OCI-LY1 (cell line): Measurements from ENCODE around the gene SMAD6.

Source experiments
- H2AFZ ChIP-seq: fragments of 200-600 bp; sonication (generic), shearing (Covaris generic); 2 replicates; pipeline ENCODE4 v1.6.0; 2014; ENCODE audit warnings: antibody characterized with exemption, mild to moderate bottlenecking, low read length
- H3F3A ChIP-seq: fragments of 200-600 bp; sonication (generic), shearing (Covaris generic); 2 replicates; pipeline ENCODE4 v1.6.0; 2014; ENCODE audit warnings: mild to moderate bottlenecking, antibody characterized with exemption, low read length, moderate library complexity; ENCODE audit not compliant: insufficient read depth
- H3K27ac ChIP-seq: fragments of 200-600 bp; sonication (generic); 2 replicates; pipeline ENCODE4 v1.5.1; 2014; ENCODE audit warnings: low read length, mixed run types, mild to moderate bottlenecking, low read depth; ENCODE audit not compliant: poor library complexity, severe bottlenecking
- H3K27me3 ChIP-seq: fragments of 200-600 bp; sonication (generic); 2 replicates; pipeline ENCODE4 v1.6.0; 2014; ENCODE audit warnings: antibody characterized with exemption, mild to moderate bottlenecking, low read length, moderate library complexity; ENCODE audit not compliant: insufficient read depth
- H3K36me3 ChIP-seq: fragments of 200-600 bp; sonication (generic); 2 replicates; pipeline ENCODE4 v1.6.1; 2014; ENCODE audit warnings: mild to moderate bottlenecking, antibody characterized with exemption, low read length, moderate library complexity, mixed read lengths; ENCODE audit not compliant: insufficient read depth
- H3K4me1 ChIP-seq: fragments of 200-600 bp; sonication (generic); 2 replicates; pipeline ENCODE4 v1.5.1; 2014; ENCODE audit warnings: mild to moderate bottlenecking, low read length, moderate library complexity; ENCODE audit not compliant: insufficient read depth, severe bottlenecking
- H3K4me2 ChIP-seq: fragments of 200-600 bp; sonication (generic), shearing (Covaris generic); 2 replicates; pipeline ENCODE4 v1.6.1; 2014; ENCODE audit warnings: low read length
- H3K4me3 ChIP-seq: fragments of 200-600 bp; sonication (generic); 2 replicates; pipeline ENCODE4 v1.5.1; 2014; ENCODE audit warnings: low read length, low read depth, mild to moderate bottlenecking, mixed read lengths; ENCODE audit not compliant: poor library complexity, severe bottlenecking
- H3K79me2 ChIP-seq: fragments of 200-600 bp; shearing (Covaris generic); 2 replicates; pipeline ENCODE4 v1.6.1; 2016; ENCODE audit warnings: mixed run types, low read length, mixed read lengths; ENCODE audit not compliant: insufficient read depth
- H3K9ac ChIP-seq: fragments of 200-600 bp; sonication (generic), shearing (Covaris generic); 2 replicates; pipeline ENCODE4 v1.6.1; 2014; ENCODE audit warnings: mild to moderate bottlenecking, low read length, mixed read lengths
- H3K9me2 ChIP-seq: fragments of 200-600 bp; sonication (generic), shearing (Covaris generic); 2 replicates; pipeline ENCODE4 v1.6.1; 2014; ENCODE audit warnings: low read depth, mild to moderate bottlenecking, low read length, mixed read lengths
- H3K9me3 ChIP-seq: fragments of 200-600 bp; shearing (Covaris generic); 2 replicates; pipeline ENCODE4 v1.6.1; 2014; ENCODE audit warnings: low read length, mixed read lengths
- H4K20me1 ChIP-seq: fragments of 200-600 bp; sonication (generic), shearing (Covaris generic); 2 replicates; pipeline ENCODE4 v1.6.0; 2016; ENCODE audit warnings: mild to moderate bottlenecking, low read length; ENCODE audit not compliant: insufficient read depth
- EZH2 ChIP-seq: fragments of 200-600 bp; sonication (generic), shearing (Covaris generic); IDR thresholded peaks from 2 replicates; pipeline ENCODE4 v1.8.0; 2017; ENCODE audit warnings: borderline replicate concordance, mixed run types, mild to moderate bottlenecking, antibody characterized with exemption, low read length, moderate library complexity, mixed read lengths
- TF ChIP-seq, protein P1 (sequence below): fragments of 200-600 bp; sonication (generic), shearing (Covaris generic); IDR thresholded peaks from 2 replicates; pipeline ENCODE4 v1.5.1; 2017; ENCODE audit warnings: mild to moderate bottlenecking, antibody characterized with exemption, low read length, moderate library complexity, mixed read lengths

SMAD6 gene

DNA sequence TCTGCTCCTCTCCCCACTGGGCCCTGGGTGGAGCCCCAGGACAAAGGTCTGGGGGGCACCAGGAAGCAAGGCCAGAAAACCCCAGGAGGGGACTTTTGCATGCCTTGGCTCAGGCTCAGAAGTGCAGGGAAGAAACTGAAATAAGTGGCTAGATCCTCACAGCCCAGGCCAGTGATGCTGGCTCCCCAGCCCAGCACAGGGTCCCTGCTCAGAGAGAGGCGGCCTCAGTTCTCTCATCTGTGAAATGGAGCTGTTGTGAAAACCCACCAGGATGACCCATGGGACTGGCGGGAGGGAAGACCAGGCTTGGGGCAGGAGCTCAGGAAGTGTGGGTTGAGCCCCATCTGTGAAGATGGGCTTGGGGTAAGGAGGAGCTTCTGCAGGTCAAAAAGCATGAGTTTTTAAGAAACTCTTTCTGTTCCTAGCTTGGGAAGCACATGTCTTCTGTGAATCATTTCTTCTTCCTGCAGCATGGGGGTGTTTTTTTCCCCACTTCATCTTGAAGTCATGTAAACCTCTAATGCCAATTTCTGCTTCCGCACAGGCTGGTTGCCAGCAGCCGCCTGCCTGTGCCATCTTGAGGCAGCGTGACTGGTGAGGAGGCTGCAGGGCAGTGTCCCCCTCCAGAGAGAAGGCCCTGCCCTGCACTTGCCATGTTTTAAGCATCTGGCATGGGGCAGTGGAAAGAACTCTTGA is 118.6 kb downstream of the SMAD6 start:
- Histone ChIP-seq H3K79me2 (no peaks in the 10 kb centered on the region), H4K20me1 (no peaks in the 10 kb centered on the region), H3F3A (no peaks in the 10 kb centered on the region), H2AFZ (no peak overlapping the region), H3K9ac (no peak overlapping the region), H3K9me2 (no peaks in the 10 kb centered on the region), H3K36me3 (no peaks in the 10 kb centered on the region), H3K27ac (no peak overlapping the region), H3K4me3 (no peak overlapping the region), H3K4me2 (no peak overlapping the region), H3K9me3 (no peaks in the 10 kb centered on the region), H3K4me1 (no peaks in the 10 kb centered on the region), H3K27me3 (0 out of 2 replicates have a peak, but pooled peaks cover 3% of the 10 kb centered on the region)
- TF ChIP-seq, protein P1, sequence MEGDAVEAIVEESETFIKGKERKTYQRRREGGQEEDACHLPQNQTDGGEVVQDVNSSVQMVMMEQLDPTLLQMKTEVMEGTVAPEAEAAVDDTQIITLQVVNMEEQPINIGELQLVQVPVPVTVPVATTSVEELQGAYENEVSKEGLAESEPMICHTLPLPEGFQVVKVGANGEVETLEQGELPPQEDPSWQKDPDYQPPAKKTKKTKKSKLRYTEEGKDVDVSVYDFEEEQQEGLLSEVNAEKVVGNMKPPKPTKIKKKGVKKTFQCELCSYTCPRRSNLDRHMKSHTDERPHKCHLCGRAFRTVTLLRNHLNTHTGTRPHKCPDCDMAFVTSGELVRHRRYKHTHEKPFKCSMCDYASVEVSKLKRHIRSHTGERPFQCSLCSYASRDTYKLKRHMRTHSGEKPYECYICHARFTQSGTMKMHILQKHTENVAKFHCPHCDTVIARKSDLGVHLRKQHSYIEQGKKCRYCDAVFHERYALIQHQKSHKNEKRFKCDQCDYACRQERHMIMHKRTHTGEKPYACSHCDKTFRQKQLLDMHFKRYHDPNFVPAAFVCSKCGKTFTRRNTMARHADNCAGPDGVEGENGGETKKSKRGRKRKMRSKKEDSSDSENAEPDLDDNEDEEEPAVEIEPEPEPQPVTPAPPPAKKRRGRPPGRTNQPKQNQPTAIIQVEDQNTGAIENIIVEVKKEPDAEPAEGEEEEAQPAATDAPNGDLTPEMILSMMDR = no peak
- TF ChIP-seq EZH2 = no peak

DNA sequence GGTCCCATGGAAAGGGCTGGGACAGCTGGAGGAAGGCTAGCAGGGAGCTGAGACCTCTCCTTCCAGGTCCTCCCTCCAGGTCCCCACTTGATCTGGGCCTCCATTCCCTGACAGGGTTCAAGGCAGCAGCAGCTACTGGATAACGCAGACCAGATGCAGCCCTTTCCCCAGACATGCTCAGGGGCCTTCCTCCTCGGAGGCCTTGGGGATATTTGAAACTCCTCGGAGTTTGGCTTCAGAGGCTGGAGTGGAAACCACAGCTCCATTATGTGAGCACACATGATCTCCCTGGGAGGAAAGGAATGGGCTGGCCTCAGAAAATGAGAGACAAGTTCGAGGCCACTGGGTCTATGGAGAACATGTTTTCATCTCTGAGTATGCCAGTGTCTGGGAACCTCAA is 119.3 kb downstream of the SMAD6 start:
- Histone ChIP-seq H3K4me1 (no peaks in the 10 kb centered on the region), H4K20me1 (no peaks in the 10 kb centered on the region), H3K4me3 (no peak overlapping the region), H3F3A (no peaks in the 10 kb centered on the region), H3K9me2 (no peaks in the 10 kb centered on the region), H2AFZ (no peak overlapping the region), H3K27me3 (0 out of 2 replicates have a peak, but pooled peaks cover 3% of the 10 kb centered on the region), H3K27ac (no peak overlapping the region), H3K79me2 (no peaks in the 10 kb centered on the region), H3K9ac (no peak overlapping the region), H3K9me3 (no peaks in the 10 kb centered on the region), H3K36me3 (no peaks in the 10 kb centered on the region), H3K4me2 (no peak overlapping the region)
- TF ChIP-seq, protein P1 = no peak
- no peak for TF ChIP-seq EZH2

GRCh38 chr15:66822114-66822513 is 120.1 kb downstream of the SMAD6 start:
- Histone ChIP-seq H3K4me2 (no peak overlapping the region), H3K79me2 (no peaks in the 10 kb centered on the region), H3K9me2 (no peaks in the 10 kb centered on the region), H3K9ac (no peak overlapping the region), H3K9me3 (no peaks in the 10 kb centered on the region), H3K4me3 (no peak overlapping the region), H3F3A (no peaks in the 10 kb centered on the region), H3K4me1 (no peaks in the 10 kb centered on the region), H2AFZ (no peak overlapping the region), H3K36me3 (no peaks in the 10 kb centered on the region), H4K20me1 (no peaks in the 10 kb centered on the region), H3K27ac (no peak overlapping the region), H3K27me3 (0 out of 2 replicates have a peak, but pooled peaks cover 3% of the 10 kb centered on the region)
- TF ChIP-seq EZH2 = no peak
- TF ChIP-seq, protein P1 = no peak
